ENCODE results near the gene OSBP.

- TF ChIP-seq CTCF (IDR thresholded peaks at IDR 0.05): no peak
- no peak for TF ChIP-seq POLR2A (IDR thresholded peaks at IDR 0.05)
Observed at GRCh38 chr11:59532620-59533019, 83.0 kb downstream of the OSBP start.

All from heart left ventricle (tissue), 13 donors.